ENCODE data around the gene TAGAP.

Gene TAGAP

GRCh38 chr6:159053781-159054398, 9.1 kb upstream of the TAGAP start:
- TF ChIP-seq, protein P1, sequence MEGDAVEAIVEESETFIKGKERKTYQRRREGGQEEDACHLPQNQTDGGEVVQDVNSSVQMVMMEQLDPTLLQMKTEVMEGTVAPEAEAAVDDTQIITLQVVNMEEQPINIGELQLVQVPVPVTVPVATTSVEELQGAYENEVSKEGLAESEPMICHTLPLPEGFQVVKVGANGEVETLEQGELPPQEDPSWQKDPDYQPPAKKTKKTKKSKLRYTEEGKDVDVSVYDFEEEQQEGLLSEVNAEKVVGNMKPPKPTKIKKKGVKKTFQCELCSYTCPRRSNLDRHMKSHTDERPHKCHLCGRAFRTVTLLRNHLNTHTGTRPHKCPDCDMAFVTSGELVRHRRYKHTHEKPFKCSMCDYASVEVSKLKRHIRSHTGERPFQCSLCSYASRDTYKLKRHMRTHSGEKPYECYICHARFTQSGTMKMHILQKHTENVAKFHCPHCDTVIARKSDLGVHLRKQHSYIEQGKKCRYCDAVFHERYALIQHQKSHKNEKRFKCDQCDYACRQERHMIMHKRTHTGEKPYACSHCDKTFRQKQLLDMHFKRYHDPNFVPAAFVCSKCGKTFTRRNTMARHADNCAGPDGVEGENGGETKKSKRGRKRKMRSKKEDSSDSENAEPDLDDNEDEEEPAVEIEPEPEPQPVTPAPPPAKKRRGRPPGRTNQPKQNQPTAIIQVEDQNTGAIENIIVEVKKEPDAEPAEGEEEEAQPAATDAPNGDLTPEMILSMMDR (IDR thresholded peaks at IDR 0.05) = no peak

GRCh38 chr6:159052720-159053119, 7.9 kb upstream of the TAGAP start:
- TF ChIP-seq, protein P1 (IDR thresholded peaks at IDR 0.05) = no peak

GRCh38 chr6:159047891-159048685, 3.3 kb upstream of the TAGAP start:
- TF ChIP-seq, protein P1 (IDR thresholded peaks at IDR 0.05) = no peak

- TF ChIP-seq, protein P1 (IDR thresholded peaks at IDR 0.05) = no peak
These were observed 1.0 kb upstream of the TAGAP start for GRCh38 chr6:159045801-159046200.

- TF ChIP-seq, protein P1 (IDR thresholded peaks at IDR 0.05) = no peak
These were observed 844 bp downstream of the TAGAP start for GRCh38 chr6:159043947-159044346.

GRCh38 chr6:159043251-159043650, 1.5 kb downstream of the TAGAP start:
- TF ChIP-seq, protein P1 (IDR thresholded peaks at IDR 0.05) = no peak

GRCh38 chr6:159042826-159043181, 2.0 kb downstream of the TAGAP start:
- TF ChIP-seq, protein P1 (IDR thresholded peaks at IDR 0.05) = no peak

Data from LNCAP (cell line).